ENCODE data around the gene CNOT2.
"Not testable (repeated sequence)": the region's sequence is repeated elsewhere in the genome, so short reads cannot be mapped to it uniquely, and the experiment has no call there.

Gene CNOT2

DNA sequence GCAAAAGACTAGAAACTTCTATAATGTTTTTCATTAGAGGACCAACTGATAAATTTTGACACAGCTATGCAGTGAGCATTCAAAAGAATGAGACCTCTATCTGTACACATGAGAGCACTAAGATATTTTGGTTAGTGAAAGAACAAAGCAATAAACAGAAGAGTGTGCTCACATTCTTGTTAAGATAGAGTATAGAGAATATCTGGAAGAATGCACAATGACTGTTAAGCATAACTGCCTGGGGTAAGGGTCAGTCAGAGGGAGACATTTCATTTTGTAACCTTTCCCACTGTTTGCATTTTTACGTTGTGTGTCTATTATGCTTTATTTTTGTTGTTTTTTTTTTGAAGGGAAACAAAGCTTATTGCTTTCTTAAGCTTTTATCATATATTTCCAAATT lies 143.5 kb downstream of the CNOT2 start:
- H3K79me1 ChIP-seq (ENCODE audit: low read length), result peaks cover 15% of the 10 kb centered on the region
- no peaks in the 10 kb centered on the region for H3K27me3 ChIP-seq (ENCODE audit: insufficient read depth, low read length, poor library complexity)
- H2BK15ac ChIP-seq (replicated peaks; ENCODE audit: low read depth), result no peak overlapping the region
- H4K5ac ChIP-seq (ENCODE audit: low read length), result no peak overlapping the region
- no peak overlapping the region for H3K18ac ChIP-seq (ENCODE audit: low read length)
- H3K23ac ChIP-seq (ENCODE audit: low read length), result no peak overlapping the region
- H2AK5ac ChIP-seq (ENCODE audit: low read length), result no peak overlapping the region
- H3K4me2 ChIP-seq (ENCODE audit: low read length), result no peak overlapping the region
- WGBS (ENCODE audit: extremely low coverage, insufficient coverage, low lambda C conversion rate), result no CpG with 5 or more reads among the region's 1 CpG
- no peak overlapping the region for H2BK5ac ChIP-seq (ENCODE audit: low read length)
- H3K4me1 ChIP-seq (ENCODE audit: control insufficient read depth, low read depth, low read length), result no peaks in the 10 kb centered on the region
- no peak overlapping the region for H4K8ac ChIP-seq (ENCODE audit: low read depth, low read length)
- no peak for DNase-seq
- no peak overlapping the region for H3K9ac ChIP-seq (ENCODE audit: low read length)
- H3K4me3 ChIP-seq (ENCODE audit: low read length), result no peak overlapping the region
- no peak overlapping the region for H3K4ac ChIP-seq (ENCODE audit: low read depth, low read length)
- H3K36me3 ChIP-seq (ENCODE audit: control insufficient read depth, insufficient read depth, low read length), result peaks cover 2% of the 10 kb centered on the region
- no peak overlapping the region for H2BK120ac ChIP-seq (ENCODE audit: low read depth, low read length)
- H3K27ac ChIP-seq (ENCODE audit: low read depth, low read length), result no peak overlapping the region
- peaks cover 14% of the 10 kb centered on the region for H3K79me2 ChIP-seq (ENCODE audit: control insufficient read depth, insufficient read depth, low read length)
- H3K56ac ChIP-seq (ENCODE audit: low read length), result no peak overlapping the region

- Histone ChIP-seq H3K4me3 (ENCODE audit: low read length) (no peak overlapping the region), H2AK5ac (ENCODE audit: low read length) (no peak overlapping the region), H2BK5ac (ENCODE audit: low read length) (no peak overlapping the region), H3K36me3 (ENCODE audit: control insufficient read depth, insufficient read depth, low read length) (peaks cover 2% of the 10 kb centered on the region), H3K4me1 (ENCODE audit: control insufficient read depth, low read depth, low read length) (no peaks in the 10 kb centered on the region), H3K18ac (ENCODE audit: low read length) (no peak overlapping the region), H3K9ac (ENCODE audit: low read length) (no peak overlapping the region), H2BK15ac (replicated peaks; ENCODE audit: low read depth) (no peak overlapping the region), H4K8ac (ENCODE audit: low read depth, low read length) (no peak overlapping the region), H3K56ac (ENCODE audit: low read length) (no peak overlapping the region), H2BK120ac (ENCODE audit: low read depth, low read length) (no peak overlapping the region), H4K5ac (ENCODE audit: low read length) (no peak overlapping the region), H3K79me2 (ENCODE audit: control insufficient read depth, insufficient read depth, low read length) (peaks cover 15% of the 10 kb centered on the region), H3K23ac (ENCODE audit: low read length) (no peak overlapping the region), H3K4me2 (ENCODE audit: low read length) (no peak overlapping the region), H3K79me1 (ENCODE audit: low read length) (peaks cover 18% of the 10 kb centered on the region), H3K27ac (ENCODE audit: low read depth, low read length) (no peak overlapping the region), H3K27me3 (ENCODE audit: insufficient read depth, low read length, poor library complexity) (no peaks in the 10 kb centered on the region), H3K4ac (ENCODE audit: low read depth, low read length) (no peak overlapping the region)
- no peak for DNase-seq
- WGBS (ENCODE audit: extremely low coverage, insufficient coverage, low lambda C conversion rate), result no CpG with 5 or more reads among the region's 2 CpGs
These were observed 146.4 kb downstream of the CNOT2 start for GRCh38 chr12:70389678-70390077.

DNA sequence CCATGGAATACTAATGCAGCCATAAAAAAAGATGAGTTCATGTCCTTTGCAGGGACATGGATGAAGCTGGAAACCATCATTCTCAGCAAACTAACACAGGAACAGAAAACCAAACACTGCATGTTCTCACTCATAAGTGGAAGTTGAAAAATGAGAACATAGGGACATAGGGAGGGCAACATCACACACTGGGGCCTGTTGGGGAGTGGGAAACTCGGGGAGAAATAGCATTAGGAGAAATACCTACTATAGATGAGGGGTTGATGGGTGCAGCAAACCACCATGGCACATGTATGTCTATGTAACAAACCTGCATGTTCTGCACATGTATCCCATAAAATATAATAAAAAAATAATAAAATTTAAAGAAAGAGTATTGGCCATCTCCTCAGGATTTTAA lies 149.4 kb downstream of the CNOT2 start:
- not testable (repeated sequence) for H3K18ac ChIP-seq (ENCODE audit: low read length); H2AK5ac ChIP-seq (ENCODE audit: low read length); H4K5ac ChIP-seq (ENCODE audit: low read length); H2BK120ac ChIP-seq (ENCODE audit: low read depth, low read length); H3K27ac ChIP-seq (ENCODE audit: low read depth, low read length); H4K8ac ChIP-seq (ENCODE audit: low read depth, low read length); H3K4me2 ChIP-seq (ENCODE audit: low read length); H3K9ac ChIP-seq (ENCODE audit: low read length); H3K27me3 ChIP-seq (ENCODE audit: insufficient read depth, low read length, poor library complexity); DNase-seq; H3K36me3 ChIP-seq (ENCODE audit: control insufficient read depth, insufficient read depth, low read length); H3K23ac ChIP-seq (ENCODE audit: low read length); H3K4ac ChIP-seq (ENCODE audit: low read depth, low read length); H2BK5ac ChIP-seq (ENCODE audit: low read length); H3K56ac ChIP-seq (ENCODE audit: low read length); H3K4me3 ChIP-seq (ENCODE audit: low read length); H3K4me1 ChIP-seq (ENCODE audit: control insufficient read depth, low read depth, low read length); H2BK15ac ChIP-seq (replicated peaks; ENCODE audit: low read depth)
- no CpG with 5 or more reads among the region's 1 CpG for WGBS (ENCODE audit: extremely low coverage, insufficient coverage, low lambda C conversion rate)
- peaks cover 15% of the 10 kb centered on the region for H3K79me2 ChIP-seq (ENCODE audit: control insufficient read depth, insufficient read depth, low read length)
- peaks cover 21% of the 10 kb centered on the region for H3K79me1 ChIP-seq (ENCODE audit: low read length)

- Histone ChIP-seq H3K27ac (ENCODE audit: low read depth, low read length) (no peak overlapping the region), H4K5ac (ENCODE audit: low read length) (no peak overlapping the region), H3K4me3 (ENCODE audit: low read length) (no peak overlapping the region), H3K23ac (ENCODE audit: low read length) (no peak overlapping the region), H2BK5ac (ENCODE audit: low read length) (no peak overlapping the region), H3K27me3 (ENCODE audit: insufficient read depth, low read length, poor library complexity) (no peaks in the 10 kb centered on the region), H3K4ac (ENCODE audit: low read depth, low read length) (no peak overlapping the region), H3K4me1 (ENCODE audit: control insufficient read depth, low read depth, low read length) (no peaks in the 10 kb centered on the region), H3K36me3 (ENCODE audit: control insufficient read depth, insufficient read depth, low read length) (peaks cover 2% of the 10 kb centered on the region), H3K18ac (ENCODE audit: low read length) (no peak overlapping the region), H3K56ac (ENCODE audit: low read length) (no peak overlapping the region), H2BK120ac (ENCODE audit: low read depth, low read length) (no peak overlapping the region), H3K9ac (ENCODE audit: low read length) (no peak overlapping the region), H2BK15ac (replicated peaks; ENCODE audit: low read depth) (no peak overlapping the region), H3K79me2 (ENCODE audit: control insufficient read depth, insufficient read depth, low read length) (peaks cover 15% of the 10 kb centered on the region), H4K8ac (ENCODE audit: low read depth, low read length) (no peak overlapping the region), H3K79me1 (ENCODE audit: low read length) (peaks cover 26% of the 10 kb centered on the region), H2AK5ac (ENCODE audit: low read length) (no peak overlapping the region), H3K4me2 (ENCODE audit: low read length) (no peak overlapping the region)
- DNase-seq, result no peak
- WGBS (ENCODE audit: extremely low coverage, insufficient coverage, low lambda C conversion rate), result no CpG with 5 or more reads among the region's 2 CpGs
These were observed 150.7 kb downstream of the CNOT2 start for GRCh38 chr12:70393787-70394499.

DNA sequence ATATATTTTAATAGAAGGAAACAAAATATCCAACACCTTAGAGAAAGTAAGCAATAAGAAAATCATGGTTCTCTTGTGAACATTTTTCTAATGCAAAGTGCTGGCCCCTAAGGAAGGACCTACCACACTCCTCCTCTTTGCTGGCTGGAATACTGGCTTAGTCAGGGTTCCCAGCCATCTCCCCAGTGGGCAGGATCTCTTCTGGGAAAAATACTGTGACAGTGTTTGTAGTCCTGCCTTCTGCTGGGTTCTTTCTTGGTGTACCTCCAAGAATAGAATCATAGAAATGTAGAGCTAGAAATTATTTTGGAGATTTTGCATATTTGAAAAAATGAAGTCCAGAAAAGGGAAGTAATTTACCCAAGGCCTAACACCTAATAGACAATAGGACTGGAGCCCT lies 154.8 kb downstream of the CNOT2 start:
- H2BK5ac ChIP-seq (ENCODE audit: low read length), result no peak overlapping the region

DNA sequence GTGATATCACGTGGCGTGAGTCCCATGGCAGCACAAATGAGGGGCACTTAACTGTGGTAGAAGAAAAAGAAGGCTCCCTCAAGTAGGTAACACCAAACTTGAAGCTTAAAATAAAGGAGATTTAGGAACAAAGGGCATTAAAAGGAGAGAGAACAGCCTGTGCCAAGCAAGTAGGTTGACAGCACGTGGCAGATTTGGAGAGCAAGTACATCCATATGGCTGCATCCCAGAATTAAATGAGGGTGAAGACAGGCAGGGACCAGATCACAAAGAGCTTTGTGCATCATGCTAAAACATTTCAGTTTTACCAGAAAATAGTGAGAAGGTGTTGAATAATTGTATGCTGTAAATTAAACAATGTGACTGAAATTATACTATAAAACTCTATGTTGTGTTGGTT lies 155.6 kb downstream of the CNOT2 start:
- Histone ChIP-seq H2BK5ac (ENCODE audit: low read length) (no peak overlapping the region), H2BK15ac (replicated peaks; ENCODE audit: low read depth) (no peak overlapping the region), H3K23ac (ENCODE audit: low read length) (no peak overlapping the region), H3K27ac (ENCODE audit: low read depth, low read length) (no peak overlapping the region), H3K9ac (ENCODE audit: low read length) (no peak overlapping the region), H2AK5ac (ENCODE audit: low read length) (no peak overlapping the region), H3K27me3 (ENCODE audit: insufficient read depth, low read length, poor library complexity) (no peaks in the 10 kb centered on the region), H4K8ac (ENCODE audit: low read depth, low read length) (no peak overlapping the region), H3K79me1 (ENCODE audit: low read length) (peaks cover 9% of the 10 kb centered on the region), H4K5ac (ENCODE audit: low read length) (no peak overlapping the region), H3K4ac (ENCODE audit: low read depth, low read length) (no peak overlapping the region), H3K79me2 (ENCODE audit: control insufficient read depth, insufficient read depth, low read length) (peaks cover 2% of the 10 kb centered on the region), H3K56ac (ENCODE audit: low read length) (no peak overlapping the region), H3K4me3 (ENCODE audit: low read length) (no peak overlapping the region), H3K36me3 (ENCODE audit: control insufficient read depth, insufficient read depth, low read length) (no peaks in the 10 kb centered on the region), H3K4me1 (ENCODE audit: control insufficient read depth, low read depth, low read length) (no peaks in the 10 kb centered on the region), H3K4me2 (ENCODE audit: low read length) (no peak overlapping the region), H3K18ac (ENCODE audit: low read length) (no peak overlapping the region), H2BK120ac (ENCODE audit: low read depth, low read length) (no peak overlapping the region)
- DNase-seq, result no peak
- WGBS (ENCODE audit: extremely low coverage, insufficient coverage, low lambda C conversion rate), result no CpG with 5 or more reads among the region's 3 CpGs

More for the DNA sequence above, 154.8 kb downstream of the CNOT2 start:
- H3K79me2 ChIP-seq (ENCODE audit: control insufficient read depth, insufficient read depth, low read length), result peaks cover 5% of the 10 kb centered on the region
- H3K4me3 ChIP-seq (ENCODE audit: low read length), result no peak overlapping the region
- no peak overlapping the region for H3K9ac ChIP-seq (ENCODE audit: low read length)
- no peak overlapping the region for H2BK15ac ChIP-seq (replicated peaks; ENCODE audit: low read depth)
- H2BK120ac ChIP-seq (ENCODE audit: low read depth, low read length), result no peak overlapping the region
- H3K79me1 ChIP-seq (ENCODE audit: low read length), result peaks cover 12% of the 10 kb centered on the region
- no peak overlapping the region for H3K23ac ChIP-seq (ENCODE audit: low read length)
- no peak overlapping the region for H2AK5ac ChIP-seq (ENCODE audit: low read length)
- no peak overlapping the region for H3K56ac ChIP-seq (ENCODE audit: low read length)
- H4K5ac ChIP-seq (ENCODE audit: low read length), result no peak overlapping the region
- no peak overlapping the region for H3K4ac ChIP-seq (ENCODE audit: low read depth, low read length)
- DNase-seq, result no peak
- H3K4me2 ChIP-seq (ENCODE audit: low read length), result no peak overlapping the region
- no peaks in the 10 kb centered on the region for H3K36me3 ChIP-seq (ENCODE audit: control insufficient read depth, insufficient read depth, low read length)
- H4K8ac ChIP-seq (ENCODE audit: low read depth, low read length), result no peak overlapping the region
- H3K27me3 ChIP-seq (ENCODE audit: insufficient read depth, low read length, poor library complexity), result no peaks in the 10 kb centered on the region
- no peak overlapping the region for H3K18ac ChIP-seq (ENCODE audit: low read length)
- H3K4me1 ChIP-seq (ENCODE audit: control insufficient read depth, low read depth, low read length), result no peaks in the 10 kb centered on the region
- no peak overlapping the region for H3K27ac ChIP-seq (ENCODE audit: low read depth, low read length)

All from mesendoderm (in vitro differentiated cells).